GM12874 (cell line): ENCODE measurements around the gene ZNF79.

Source experiments
- TF ChIP-seq, protein P1 (sequence below): IDR thresholded peaks from 2 replicates; pipeline ENCODE4 v1.5.1; 2011; ENCODE audit warnings: low read depth, mild to moderate bottlenecking, control low read depth, low read length, moderate library complexity; ENCODE audit not compliant: insufficient read depth

The ZNF79 gene

DNA sequence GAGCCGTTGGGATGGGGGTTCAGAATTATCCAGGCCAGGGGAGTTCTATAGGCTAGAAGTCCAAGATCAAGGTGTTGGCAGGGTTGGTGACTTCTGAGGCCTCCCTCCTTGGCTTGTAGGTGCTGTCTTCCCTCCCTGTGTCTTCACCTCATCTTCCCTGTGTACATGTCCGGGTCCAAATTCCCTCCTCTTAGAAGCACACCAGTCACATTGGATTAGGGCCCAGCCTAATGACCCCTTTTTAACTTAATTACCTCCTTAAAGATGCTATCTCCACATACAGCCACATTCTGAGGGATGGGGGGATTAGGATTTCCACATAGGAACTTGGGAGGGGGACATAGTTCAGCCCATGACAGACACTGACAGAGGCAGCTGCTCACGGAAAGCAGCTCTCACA lies 39.2 kb downstream of the ZNF79 start:
- TF ChIP-seq, protein P1, sequence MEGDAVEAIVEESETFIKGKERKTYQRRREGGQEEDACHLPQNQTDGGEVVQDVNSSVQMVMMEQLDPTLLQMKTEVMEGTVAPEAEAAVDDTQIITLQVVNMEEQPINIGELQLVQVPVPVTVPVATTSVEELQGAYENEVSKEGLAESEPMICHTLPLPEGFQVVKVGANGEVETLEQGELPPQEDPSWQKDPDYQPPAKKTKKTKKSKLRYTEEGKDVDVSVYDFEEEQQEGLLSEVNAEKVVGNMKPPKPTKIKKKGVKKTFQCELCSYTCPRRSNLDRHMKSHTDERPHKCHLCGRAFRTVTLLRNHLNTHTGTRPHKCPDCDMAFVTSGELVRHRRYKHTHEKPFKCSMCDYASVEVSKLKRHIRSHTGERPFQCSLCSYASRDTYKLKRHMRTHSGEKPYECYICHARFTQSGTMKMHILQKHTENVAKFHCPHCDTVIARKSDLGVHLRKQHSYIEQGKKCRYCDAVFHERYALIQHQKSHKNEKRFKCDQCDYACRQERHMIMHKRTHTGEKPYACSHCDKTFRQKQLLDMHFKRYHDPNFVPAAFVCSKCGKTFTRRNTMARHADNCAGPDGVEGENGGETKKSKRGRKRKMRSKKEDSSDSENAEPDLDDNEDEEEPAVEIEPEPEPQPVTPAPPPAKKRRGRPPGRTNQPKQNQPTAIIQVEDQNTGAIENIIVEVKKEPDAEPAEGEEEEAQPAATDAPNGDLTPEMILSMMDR = no peak

DNA sequence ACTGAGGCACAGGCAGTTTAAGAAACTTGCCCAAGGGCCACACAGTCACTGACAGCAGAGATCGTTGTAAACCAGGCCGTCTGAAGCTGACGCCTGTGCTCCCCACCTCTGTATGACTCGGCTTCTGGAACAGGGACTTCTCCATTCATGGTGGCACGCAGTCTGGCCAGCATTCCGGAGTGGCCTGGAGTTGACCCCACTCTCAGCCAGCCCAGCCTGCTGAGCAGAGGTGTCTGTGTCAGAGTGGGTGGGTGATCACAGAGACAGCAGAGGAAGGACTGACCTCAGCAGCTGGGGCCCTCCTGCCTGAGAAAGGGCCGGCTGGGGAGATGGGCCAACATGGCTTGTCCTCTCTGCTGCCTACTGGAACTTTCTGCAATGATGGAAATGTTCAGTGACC lies 39.7 kb downstream of the ZNF79 start:
- TF ChIP-seq, protein P1 = no peak

DNA sequence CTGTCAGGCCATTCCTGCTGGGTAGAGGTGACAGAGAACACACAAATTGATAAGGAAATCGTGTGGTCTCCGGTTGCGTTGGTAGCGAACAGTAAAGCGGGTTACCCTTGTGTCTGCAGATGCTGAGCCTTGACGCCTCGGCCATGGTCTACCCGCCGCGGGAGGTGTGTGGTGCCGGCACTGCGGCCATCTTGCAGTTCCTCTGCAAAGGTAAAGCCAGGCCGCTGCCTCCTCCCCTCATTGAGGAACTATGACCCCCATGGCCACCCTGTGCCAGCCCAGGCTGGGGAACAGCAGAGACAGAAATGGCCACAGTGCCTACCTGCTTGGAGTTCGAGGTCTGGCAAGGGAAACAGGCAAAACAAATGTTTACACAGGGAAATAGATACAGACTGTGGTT lies 43.4 kb downstream of the ZNF79 start:
- TF ChIP-seq, protein P1 = no peak

DNA sequence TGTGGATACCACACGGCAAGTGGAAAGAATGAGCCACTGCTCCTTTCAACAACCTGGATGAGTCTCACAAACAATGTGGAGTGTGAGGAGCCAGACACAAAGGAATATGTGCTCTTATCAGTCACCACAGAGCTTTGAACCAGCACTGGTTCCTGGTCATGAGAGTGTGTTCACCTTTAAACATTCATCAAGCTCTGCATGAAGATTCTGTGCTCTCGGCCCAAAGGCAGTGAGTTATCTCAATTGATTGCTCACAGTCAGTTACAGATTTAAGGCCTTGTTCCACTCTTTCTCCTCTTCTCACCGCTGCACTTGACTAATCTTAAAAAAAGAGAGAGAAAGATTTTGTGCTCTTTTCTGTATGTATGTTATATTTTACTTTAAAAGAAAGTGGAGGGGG lies 46.5 kb downstream of the ZNF79 start:
- TF ChIP-seq, protein P1 = no peak

DNA sequence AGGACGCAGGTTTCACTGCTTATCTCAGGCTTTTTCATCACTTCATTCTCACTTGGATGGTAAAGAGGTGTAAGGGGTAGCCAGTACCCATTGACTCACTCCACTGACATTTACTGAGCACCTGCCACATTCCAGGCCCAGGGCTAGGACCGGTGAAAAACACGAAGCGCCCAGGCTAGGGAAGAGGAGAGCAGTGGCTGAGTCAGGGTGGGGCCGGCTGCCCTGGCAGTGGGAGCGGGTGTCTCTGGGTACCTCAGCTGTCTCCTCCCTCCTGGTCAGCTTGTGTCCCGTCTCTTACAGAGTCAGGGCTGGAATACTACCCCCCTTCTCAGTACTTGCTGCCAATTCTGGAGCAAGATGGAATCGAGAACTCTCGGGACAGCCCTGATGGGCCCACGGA lies 49.3 kb downstream of the ZNF79 start:
- TF ChIP-seq, protein P1 = no peak

DNA sequence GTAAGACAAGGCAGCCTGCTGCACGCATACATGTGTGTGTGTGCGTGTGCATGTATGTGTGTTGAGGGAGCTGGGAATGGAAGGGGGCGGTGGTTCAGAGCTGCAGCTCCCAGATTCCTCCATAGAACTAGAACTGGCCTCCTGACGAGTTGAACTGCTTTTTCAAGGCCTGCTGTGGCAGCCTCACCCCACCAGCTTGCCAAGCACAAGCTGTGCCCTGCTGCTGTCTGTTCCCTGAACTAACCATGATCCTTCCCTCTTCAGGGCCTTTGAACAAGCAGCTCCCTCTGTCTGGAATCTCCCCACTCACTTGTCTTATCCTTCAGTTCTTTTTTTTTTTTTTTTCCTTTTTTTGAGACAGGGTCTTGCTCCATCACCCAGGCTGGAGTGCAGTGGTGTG lies 49.8 kb downstream of the ZNF79 start:
- TF ChIP-seq, protein P1 = no peak

DNA sequence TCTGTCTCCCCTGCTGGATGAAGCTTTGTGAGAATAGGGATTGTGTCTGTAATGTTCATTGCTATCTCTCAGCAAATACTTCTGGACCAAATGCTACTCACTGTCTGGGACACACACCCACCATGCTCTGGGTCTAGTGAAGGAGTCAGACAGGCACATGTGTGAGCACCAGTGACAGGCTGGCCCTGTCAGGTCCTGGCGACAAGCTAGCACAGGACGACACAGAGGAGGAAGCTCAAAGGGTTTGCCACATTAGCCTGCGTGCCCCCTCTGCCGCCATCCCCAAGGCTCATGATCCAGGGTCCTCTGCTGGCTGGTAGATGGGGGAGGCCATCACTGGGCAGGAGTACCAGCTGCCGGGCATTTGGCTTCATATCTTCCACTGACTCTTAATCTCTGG lies 50.4 kb downstream of the ZNF79 start:
- TF ChIP-seq, protein P1 = no peak

DNA sequence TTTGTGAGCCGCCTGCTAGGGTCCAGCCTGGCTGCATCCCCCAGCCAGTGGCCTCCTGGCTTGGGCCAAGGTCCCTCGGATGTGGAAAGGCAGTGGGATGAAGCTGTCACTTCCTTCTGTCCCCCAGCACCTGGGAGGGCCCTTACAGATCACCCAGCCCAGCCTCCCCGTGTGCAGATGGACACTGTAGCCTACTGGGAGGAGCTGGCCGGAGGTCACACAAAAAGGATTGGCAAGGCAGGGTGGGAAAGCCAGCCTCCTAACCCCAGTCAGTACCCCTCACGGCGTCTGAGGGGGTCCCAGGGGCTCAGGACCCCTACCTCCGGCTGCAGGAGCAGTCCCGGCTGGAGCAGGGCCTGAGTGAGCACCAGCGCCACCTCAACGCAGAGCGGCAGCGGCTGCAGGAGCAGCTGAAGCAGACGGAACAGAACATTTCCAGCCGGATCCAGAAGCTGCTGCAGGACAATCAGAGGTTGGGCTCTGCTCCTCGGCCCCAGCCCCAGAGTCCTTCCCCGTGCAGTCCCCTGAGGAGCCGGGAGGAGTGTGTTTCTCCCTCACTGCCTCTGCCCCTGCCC lies 55.4 kb downstream of the ZNF79 start:
- TF ChIP-seq, protein P1 = no peak
